ENCODE measurements around the gene LNX1.

LNX1 gene

DNA sequence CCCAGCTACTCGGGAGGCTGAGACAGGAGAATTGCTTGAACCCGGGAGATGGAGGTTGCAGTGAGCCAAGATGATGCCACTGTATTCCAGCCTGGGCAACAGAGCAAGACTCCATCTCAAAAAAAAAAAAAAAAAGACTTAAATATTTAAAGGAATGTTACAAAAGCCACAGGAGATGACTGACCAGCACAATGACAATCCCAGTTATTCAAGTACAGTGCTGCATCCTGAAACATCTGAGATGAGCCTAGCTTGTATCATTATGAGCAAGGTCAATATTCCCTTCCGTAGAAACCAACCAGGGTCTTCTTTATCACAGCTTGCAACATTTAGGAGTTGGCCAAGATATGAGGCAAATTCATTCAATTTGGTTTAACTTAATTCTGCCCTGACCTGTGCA, 38.6 kb downstream of the LNX1 start:
- no peak overlapping the region for H3K27ac ChIP-seq (replicated peaks)
- TF ChIP-seq POLR2AphosphoS5 (IDR thresholded peaks at IDR 0.05; ENCODE audit: low read depth) (no peak), GABPA (IDR thresholded peaks at IDR 0.05; ENCODE audit: low read depth) (no peak), SPI1 (IDR thresholded peaks at IDR 0.05; ENCODE audit: borderline replicate concordance, low read depth) (no peak)
- TF ChIP-seq, protein P1, sequence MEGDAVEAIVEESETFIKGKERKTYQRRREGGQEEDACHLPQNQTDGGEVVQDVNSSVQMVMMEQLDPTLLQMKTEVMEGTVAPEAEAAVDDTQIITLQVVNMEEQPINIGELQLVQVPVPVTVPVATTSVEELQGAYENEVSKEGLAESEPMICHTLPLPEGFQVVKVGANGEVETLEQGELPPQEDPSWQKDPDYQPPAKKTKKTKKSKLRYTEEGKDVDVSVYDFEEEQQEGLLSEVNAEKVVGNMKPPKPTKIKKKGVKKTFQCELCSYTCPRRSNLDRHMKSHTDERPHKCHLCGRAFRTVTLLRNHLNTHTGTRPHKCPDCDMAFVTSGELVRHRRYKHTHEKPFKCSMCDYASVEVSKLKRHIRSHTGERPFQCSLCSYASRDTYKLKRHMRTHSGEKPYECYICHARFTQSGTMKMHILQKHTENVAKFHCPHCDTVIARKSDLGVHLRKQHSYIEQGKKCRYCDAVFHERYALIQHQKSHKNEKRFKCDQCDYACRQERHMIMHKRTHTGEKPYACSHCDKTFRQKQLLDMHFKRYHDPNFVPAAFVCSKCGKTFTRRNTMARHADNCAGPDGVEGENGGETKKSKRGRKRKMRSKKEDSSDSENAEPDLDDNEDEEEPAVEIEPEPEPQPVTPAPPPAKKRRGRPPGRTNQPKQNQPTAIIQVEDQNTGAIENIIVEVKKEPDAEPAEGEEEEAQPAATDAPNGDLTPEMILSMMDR (IDR thresholded peaks at IDR 0.05; ENCODE audit: insufficient read depth, low read length), result no peak
- TF ChIP-seq, protein P2, sequence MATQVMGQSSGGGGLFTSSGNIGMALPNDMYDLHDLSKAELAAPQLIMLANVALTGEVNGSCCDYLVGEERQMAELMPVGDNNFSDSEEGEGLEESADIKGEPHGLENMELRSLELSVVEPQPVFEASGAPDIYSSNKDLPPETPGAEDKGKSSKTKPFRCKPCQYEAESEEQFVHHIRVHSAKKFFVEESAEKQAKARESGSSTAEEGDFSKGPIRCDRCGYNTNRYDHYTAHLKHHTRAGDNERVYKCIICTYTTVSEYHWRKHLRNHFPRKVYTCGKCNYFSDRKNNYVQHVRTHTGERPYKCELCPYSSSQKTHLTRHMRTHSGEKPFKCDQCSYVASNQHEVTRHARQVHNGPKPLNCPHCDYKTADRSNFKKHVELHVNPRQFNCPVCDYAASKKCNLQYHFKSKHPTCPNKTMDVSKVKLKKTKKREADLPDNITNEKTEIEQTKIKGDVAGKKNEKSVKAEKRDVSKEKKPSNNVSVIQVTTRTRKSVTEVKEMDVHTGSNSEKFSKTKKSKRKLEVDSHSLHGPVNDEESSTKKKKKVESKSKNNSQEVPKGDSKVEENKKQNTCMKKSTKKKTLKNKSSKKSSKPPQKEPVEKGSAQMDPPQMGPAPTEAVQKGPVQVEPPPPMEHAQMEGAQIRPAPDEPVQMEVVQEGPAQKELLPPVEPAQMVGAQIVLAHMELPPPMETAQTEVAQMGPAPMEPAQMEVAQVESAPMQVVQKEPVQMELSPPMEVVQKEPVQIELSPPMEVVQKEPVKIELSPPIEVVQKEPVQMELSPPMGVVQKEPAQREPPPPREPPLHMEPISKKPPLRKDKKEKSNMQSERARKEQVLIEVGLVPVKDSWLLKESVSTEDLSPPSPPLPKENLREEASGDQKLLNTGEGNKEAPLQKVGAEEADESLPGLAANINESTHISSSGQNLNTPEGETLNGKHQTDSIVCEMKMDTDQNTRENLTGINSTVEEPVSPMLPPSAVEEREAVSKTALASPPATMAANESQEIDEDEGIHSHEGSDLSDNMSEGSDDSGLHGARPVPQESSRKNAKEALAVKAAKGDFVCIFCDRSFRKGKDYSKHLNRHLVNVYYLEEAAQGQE (IDR thresholded peaks at IDR 0.05; ENCODE audit: insufficient replicate concordance, low read depth), result no peak
- no peak for DNase-seq (ENCODE audit: low read depth in 1 of 2, low spot score in 1 of 2)
- peaks cover 2% of the 10 kb centered on the region for H3K27me3 ChIP-seq (ENCODE audit: insufficient read depth, poor library complexity, severe bottlenecking)
- no peak overlapping the region for H3K4me3 ChIP-seq (replicated peaks; ENCODE audit: insufficient read depth, low read length)

DNA sequence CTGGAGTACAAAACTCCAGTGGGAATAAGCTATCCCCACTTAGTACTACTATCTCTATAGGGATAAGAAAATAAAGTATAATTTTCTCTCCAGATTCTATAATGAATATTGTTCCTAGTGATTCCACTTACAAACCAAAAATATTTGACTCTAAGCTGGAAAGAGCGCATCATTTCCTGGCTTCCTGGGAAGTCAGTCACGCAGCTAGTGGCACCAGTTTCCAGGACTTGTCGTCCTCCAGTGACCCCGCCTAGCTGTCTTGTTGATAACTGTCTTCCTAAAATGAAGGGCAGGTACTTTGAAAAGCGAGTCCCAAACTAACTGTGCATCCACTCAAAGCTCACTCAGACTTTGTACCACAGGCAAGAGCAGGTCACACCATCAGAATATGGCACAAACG, 39.3 kb downstream of the LNX1 start:
- no peak for TF ChIP-seq POLR2AphosphoS5 (IDR thresholded peaks at IDR 0.05; ENCODE audit: low read depth)
- no peak for TF ChIP-seq GABPA (IDR thresholded peaks at IDR 0.05; ENCODE audit: low read depth)
- TF ChIP-seq, protein P1 (IDR thresholded peaks at IDR 0.05; ENCODE audit: insufficient read depth, low read length), result no peak
- no peak for TF ChIP-seq SPI1 (IDR thresholded peaks at IDR 0.05; ENCODE audit: borderline replicate concordance, low read depth)
- TF ChIP-seq, protein P2 (IDR thresholded peaks at IDR 0.05; ENCODE audit: insufficient replicate concordance, low read depth), result no peak
- Histone ChIP-seq H3K27me3 (ENCODE audit: insufficient read depth, poor library complexity, severe bottlenecking) (peaks cover 10% of the 10 kb centered on the region), H3K4me3 (replicated peaks; ENCODE audit: insufficient read depth, low read length) (no peak overlapping the region), H3K27ac (replicated peaks) (no peak overlapping the region)
- no peak for DNase-seq (ENCODE audit: low read depth in 1 of 2, low spot score in 1 of 2)

DNA sequence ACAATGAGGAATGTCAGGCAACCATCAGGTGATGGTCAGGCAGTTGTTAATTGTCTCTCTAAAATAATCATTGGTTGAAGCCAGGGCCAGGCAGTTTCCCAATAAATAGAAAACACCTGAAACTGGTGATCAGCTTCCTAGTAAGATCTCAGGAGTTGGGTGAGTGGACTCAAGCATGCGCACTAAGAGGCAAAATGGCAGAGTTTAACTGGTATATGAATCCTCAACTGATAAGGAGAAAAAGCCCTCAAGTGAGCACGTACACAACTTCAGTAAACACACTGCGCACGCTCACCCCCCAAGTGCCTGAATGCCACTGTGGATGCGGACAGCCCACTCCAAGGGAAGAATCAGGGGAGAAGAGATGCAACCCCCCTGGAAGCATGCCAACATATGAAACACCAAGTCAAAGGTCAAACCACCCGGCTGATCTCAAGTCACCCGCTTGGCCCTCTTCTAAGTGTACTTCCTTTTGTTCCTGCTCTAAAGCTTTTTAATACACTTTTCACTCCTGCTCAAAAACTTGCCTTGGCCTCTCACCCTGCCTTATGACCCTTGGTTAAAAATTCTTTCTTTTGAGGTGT, 39.9 kb downstream of the LNX1 start:
- no peak overlapping the region for H3K27ac ChIP-seq (replicated peaks)
- DNase-seq (ENCODE audit: low read depth in 1 of 2, low spot score in 1 of 2), result no peak
- TF ChIP-seq, protein P1 (IDR thresholded peaks at IDR 0.05; ENCODE audit: insufficient read depth, low read length), result no peak
- TF ChIP-seq POLR2AphosphoS5 (IDR thresholded peaks at IDR 0.05; ENCODE audit: low read depth) (no peak), GABPA (IDR thresholded peaks at IDR 0.05; ENCODE audit: low read depth) (no peak), SPI1 (IDR thresholded peaks at IDR 0.05; ENCODE audit: borderline replicate concordance, low read depth) (no peak)
- TF ChIP-seq, protein P2 (IDR thresholded peaks at IDR 0.05; ENCODE audit: insufficient replicate concordance, low read depth), result no peak
- H3K27me3 ChIP-seq (ENCODE audit: insufficient read depth, poor library complexity, severe bottlenecking), result peaks cover 11% of the 10 kb centered on the region
- no peak overlapping the region for H3K4me3 ChIP-seq (replicated peaks; ENCODE audit: insufficient read depth, low read length)

All from HL-60 (cell line).